ENCODE results near the gene SIPA1L3. TPM values are rescaled to one million over a fixed set of nuclear protein-coding genes. Genes with fewer than 3 reads are reported as not detected.
A peak's percentile ranks its signal among the peaks of the same experiment; 100 is the strongest.

Gene SIPA1L3
- total and polyA plus RNA-seq, 9 of the 15 experiments (the other 6 are each of a cell fraction or from before 2014, with no cell fraction given): 0.01 to 6.1 (median 2.5) TPM

- ChIA-PET POLR2A (no interaction called here), CTCF (ENCODE audit: low intra/inter-chr PET ratio) (interaction anchor here (0.6 kb wide), 1 partner anchor 262 kb away, joined by 3 read pairs; no protein-coding TSS in a partner anchor)
- peak overlapping the region; percentile 73 for H2AFZ ChIP-seq (ENCODE audit: low read depth, low read length)
- H4K20me1 ChIP-seq (replicated peaks; ENCODE audit: control insufficient read depth, insufficient read depth, low read length): no peaks in the 10 kb centered on the region
- DNase-seq (ENCODE audit: extremely low read depth in 1 of 4, low spot score in 3 of 4) (peak; percentile 87 to 95 (median 90)), FAIRE-seq (peak; percentile 97), ATAC-seq (peak; percentile 97)
- H3K9me1 ChIP-seq (ENCODE audit: control insufficient read depth, insufficient read depth, low read length): no peaks in the 10 kb centered on the region
- no TSS peak for BruUV-seq (replicated peaks)
- no peaks in the 10 kb centered on the region for H3K27me3 ChIP-seq (ENCODE audit: control insufficient read depth in 2 of 2, insufficient read depth in 2 of 2, low read length in 2 of 2)
- peaks cover 10 to 12% of the 10 kb centered on the region in 2 experiments; a peak in 3 of 5 replicates for H3K4me1 ChIP-seq (replicated peaks in 1 of 2; ENCODE audit: control insufficient read depth in 2 of 2, insufficient read depth in 2 of 2, low read length in 2 of 2)
- 0 out of 2 replicates have a peak, but pooled peaks cover 6% of the 10 kb centered on the region for H3K9me3 ChIP-seq (replicated peaks; ENCODE audit: control insufficient read depth, insufficient read depth, low read depth, low read length)
- intact Hi-C loops (cut with micrococcal nuclease): no loop called here
- H3K4me3 ChIP-seq: no peak overlapping the region
- 19% methylated on average over 24 of the region's 24 CpGs for WGBS (ENCODE audit: insufficient coverage, low coverage, missing lambda C conversion rate)
- peak overlapping the region; percentile 66 for H3K4me2 ChIP-seq (ENCODE audit: insufficient read depth, low read length)
- in situ Hi-C loops (cut with MboI): no loop called here
- H3K27ac ChIP-seq (ENCODE audit: extremely low read depth, low read depth, low read length): peak overlapping the region; percentile 49
- no peaks in the 10 kb centered on the region for H3K36me3 ChIP-seq (ENCODE audit: control insufficient read depth, insufficient read depth, low read length)
- H3K9ac ChIP-seq (ENCODE audit: insufficient read depth in 1 of 2, low read depth in 2 of 2, low read length in 2 of 2): peak overlapping the region; percentile 11 to 15; a peak in 1 of 4 replicates
- no peaks in the 10 kb centered on the region for H3K79me2 ChIP-seq (ENCODE audit: control insufficient read depth, insufficient read depth, low read length)
- TF ChIP-seq FOXJ2 (tag; IDR thresholded peaks at IDR 0.05) (no peak), MGA (IDR thresholded peaks at IDR 0.05) (peak; percentile 97), TCF15 (CRISPR knock-in tag; IDR thresholded peaks at IDR 0.05) (no peak; the same call in 1 of the 2 replicates), CLOCK (CRISPR knock-in tag; IDR thresholded peaks at IDR 0.05; ENCODE audit: borderline replicate concordance) (0 out of 2 replicates have a peak, but pooled peaks have one; percentile 62)
These were observed 215.5 kb downstream of the SIPA1L3 start for GRCh38 chr19:38122402-38123093.

Data from K562 (cell line).